GM15510 (cell line): ENCODE results near the gene FRMD4B.

Source experiments
- POLR2A ChIP-seq: IDR thresholded peaks from 3 replicates; pipeline ENCODE4 v1.6.1; 2011; ENCODE audit warnings: borderline replicate concordance; ENCODE audit not compliant: insufficient read length; ENCODE audit errors: extremely low read depth

The FRMD4B gene

GRCh38 chr3:69241769-69242168, 144.1 kb downstream of the FRMD4B start:
- TF ChIP-seq POLR2A: no peak

GRCh38 chr3:69240651-69241568, 145.0 kb downstream of the FRMD4B start:
- TF ChIP-seq POLR2A: no peak

- TF ChIP-seq POLR2A: no peak
Observed at GRCh38 chr3:69239063-69239462, 146.8 kb downstream of the FRMD4B start.

DNA sequence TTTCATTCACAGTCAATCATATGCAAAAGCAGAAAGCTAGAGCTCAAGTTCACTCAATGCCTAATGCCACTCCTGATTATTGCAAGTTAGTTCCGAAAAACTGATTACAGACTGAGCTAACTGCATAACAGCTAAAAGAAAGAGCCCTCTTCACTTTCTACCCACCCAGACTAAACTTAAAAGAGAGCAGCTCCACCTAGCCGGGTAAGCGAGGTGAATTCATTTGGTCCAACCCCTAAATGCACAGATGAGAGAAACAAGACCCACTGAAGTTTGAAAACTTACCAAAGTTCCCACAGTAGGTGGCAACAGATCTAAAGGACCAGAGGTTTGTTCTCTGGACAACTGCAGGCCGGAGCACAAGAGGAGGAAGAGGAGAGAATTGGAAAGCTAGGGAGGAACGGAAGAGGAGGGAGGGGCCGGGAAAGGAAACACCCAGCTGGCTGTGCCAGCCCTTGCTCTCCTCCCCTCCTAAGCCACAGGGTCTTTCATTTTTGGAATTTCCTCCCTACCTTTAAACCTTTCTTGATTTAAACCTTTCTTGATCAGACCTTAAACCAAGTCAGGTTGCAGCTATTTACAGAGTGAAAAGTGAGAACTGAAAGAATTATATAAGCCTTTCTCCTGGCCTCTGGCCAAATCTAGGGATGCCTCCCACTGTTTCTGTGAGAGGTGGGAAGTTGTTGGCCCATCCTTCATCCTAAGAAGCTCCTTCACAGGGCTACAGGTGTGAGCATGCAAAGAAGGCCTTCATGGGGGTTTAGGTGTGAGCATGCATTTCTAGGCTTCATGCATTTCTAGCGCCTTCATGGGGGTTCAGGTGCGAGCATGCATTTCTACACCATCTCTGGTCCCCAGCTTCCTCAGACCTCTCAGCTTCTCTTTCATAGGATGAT, 148.8 kb downstream of the FRMD4B start:
- TF ChIP-seq POLR2A: no peak

- no peak for TF ChIP-seq POLR2A
Observed at GRCh38 chr3:69235882-69236281, 150.0 kb downstream of the FRMD4B start.

GRCh38 chr3:69232482-69232881, 153.4 kb downstream of the FRMD4B start:
- no peak for TF ChIP-seq POLR2A

GRCh38 chr3:69231929-69232440, 153.9 kb downstream of the FRMD4B start:
- TF ChIP-seq POLR2A: no peak

DNA sequence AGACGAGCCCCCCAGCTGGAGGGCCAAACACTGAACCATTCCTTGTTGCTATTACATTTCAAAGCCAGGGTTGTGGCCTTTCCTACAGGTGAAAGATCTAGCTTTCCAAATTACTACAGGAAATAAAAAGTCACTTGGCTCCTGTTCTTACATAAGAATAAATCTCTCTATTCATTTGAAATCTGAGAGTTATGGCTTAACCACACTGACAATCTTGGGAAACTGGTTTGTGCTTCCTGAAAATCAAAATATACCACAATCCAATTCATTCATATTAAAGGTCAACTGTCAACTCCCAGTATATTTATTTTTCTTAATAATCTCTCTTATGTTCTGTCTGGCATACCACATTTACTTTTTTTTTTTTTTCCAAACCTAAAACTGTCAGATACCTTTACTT, 159.8 kb downstream of the FRMD4B start:
- TF ChIP-seq POLR2A: no peak

DNA sequence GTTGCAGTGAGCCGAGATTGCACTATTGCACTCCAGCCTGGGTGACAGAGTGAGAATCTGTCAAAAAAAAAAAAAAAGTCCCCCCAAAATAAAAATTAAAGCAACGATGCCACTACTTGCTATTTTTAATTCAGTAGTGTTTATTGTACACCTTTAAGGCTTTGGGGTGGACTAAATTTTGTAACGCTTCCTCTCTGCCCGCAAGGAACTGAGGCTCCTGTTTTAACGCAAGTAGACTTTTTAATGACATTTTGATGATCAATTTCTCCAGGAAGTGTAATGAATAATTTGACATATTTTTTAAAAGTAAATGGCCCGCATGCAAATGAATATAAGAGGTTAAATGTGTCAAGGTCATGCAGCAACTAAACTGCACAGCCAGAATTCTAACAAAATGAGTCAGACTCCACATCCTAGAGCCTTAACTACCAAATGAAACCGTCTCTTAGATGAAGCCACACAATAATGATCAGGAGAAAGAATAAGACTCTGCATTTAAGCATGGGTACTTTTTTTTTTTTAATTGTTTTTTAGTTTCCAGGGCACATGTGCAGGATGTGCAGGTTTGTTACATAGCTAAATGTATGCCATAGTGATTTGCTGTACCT, 166.7 kb downstream of the FRMD4B start:
- TF ChIP-seq POLR2A: no peak

DNA sequence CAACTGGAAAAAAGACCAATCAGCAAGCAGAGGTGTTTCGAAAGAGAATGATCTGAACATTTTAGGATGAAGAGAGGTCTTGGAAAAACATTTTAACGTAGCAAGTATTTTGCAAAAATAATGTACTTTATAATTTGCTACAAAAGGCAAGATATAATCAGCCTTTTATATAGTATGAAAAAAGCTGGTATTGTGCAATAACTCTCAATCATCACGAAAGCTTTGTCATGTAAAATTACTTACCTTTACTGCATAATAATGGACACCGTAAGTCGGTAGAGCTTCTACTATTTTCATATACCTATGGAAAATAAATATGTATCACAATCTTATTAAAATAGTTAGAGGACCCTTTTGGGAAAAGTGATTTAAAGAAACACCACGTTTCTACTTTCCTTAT, 167.8 kb downstream of the FRMD4B start:
- TF ChIP-seq POLR2A: no peak

- no peak for TF ChIP-seq POLR2A
Observed at GRCh38 chr3:69216981-69217380, 168.9 kb downstream of the FRMD4B start.

- TF ChIP-seq POLR2A: no peak
Observed at GRCh38 chr3:69214241-69214640, 171.6 kb downstream of the FRMD4B start.

DNA sequence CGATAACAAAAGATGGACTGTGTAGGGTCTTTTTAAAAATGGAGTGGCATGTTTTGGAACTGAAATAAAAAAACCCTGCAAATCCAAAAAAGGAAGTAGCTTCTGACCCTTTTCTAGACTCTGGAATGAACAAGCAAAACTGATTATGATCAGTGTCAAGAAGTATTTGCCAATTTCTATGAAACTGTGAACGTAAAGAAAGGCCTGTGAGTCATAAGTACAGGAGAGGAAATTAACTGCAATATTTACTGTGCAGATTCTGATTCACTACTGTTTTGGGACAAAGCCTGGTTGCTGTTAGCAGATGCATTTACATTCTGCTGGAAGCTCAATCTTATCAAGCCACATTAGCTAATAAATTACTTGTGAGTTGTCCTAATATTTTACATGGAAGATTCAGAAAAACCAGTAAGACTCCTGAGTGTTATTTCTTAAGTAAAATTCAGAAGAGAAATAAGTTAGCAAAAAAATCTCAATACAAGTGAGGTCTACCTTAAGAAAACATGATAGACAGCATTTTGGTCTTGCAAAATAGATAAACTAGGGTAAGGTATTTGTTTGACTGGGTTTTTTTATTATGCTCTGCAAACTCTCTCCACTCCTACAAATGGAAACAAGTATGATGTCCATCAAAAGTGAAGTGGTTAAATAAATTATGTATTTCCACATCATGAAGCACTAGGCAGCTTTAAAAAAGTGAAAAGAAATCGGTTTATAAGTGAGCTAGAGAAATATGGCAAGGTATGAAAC, 173.3 kb downstream of the FRMD4B start:
- TF ChIP-seq POLR2A: no peak
